ENCODE data around the gene SDS. TPM values are rescaled to one million over a fixed set of nuclear protein-coding genes. Genes with fewer than 3 reads are reported as not detected.

The SDS gene
- under 1 TPM in 1 of 4 donors, not detected in 3; 0.63 TPM for total RNA-seq

- WGBS, 2 donors: 33 to 40% methylated on average over 12 to 14 of the region's 14 CpGs
- H3K4me3 ChIP-seq (ENCODE audit: low read depth, poor library complexity, severe bottlenecking): no peak within 1 kb of the TSS
- intact Hi-C loops (cut with DNase I; ENCODE audit: low total_unique reads): no loop called here
- TF ChIP-seq POLR2A (IDR thresholded peaks at IDR 0.05) (no peak), CTCF (IDR thresholded peaks at IDR 0.05) (no peak)
- DNase-seq (ENCODE audit: low spot score in 2 of 2): peak in 1 of 2 donors; percentile 29
These were observed at the start of gene SDS for GRCh38 chr12:113403435-113404415. Gene SDS, minus strand, starts transcription at chr12:113403887. Its CDS starts 4,179 bp downstream, at chr12:113399708.

DNA sequence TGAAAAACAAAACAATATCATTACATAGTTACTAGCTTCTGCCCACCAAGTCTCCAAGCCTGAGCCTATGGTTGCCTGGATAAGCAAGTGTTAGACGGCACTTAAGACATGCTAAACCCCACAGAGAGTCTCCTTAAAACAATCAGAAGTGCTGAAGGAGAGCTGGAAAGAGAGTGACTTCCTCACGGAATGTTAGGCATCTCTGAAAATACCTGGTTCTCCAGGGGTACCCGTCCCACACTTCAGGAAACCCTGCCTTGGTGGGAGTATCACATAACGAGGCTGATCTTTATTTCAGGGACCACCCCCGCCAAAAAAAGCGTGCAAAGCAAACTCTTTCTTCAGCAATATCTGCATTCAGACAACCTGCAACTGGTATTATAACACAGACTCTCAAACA, 49.6 kb upstream of the SDS start:
- intact Hi-C loops (cut with DNase I; ENCODE audit: low total_unique reads): no loop called here
- H3K4me3 ChIP-seq (ENCODE audit: low read depth, poor library complexity, severe bottlenecking): no peak overlapping the region
- no peak for DNase-seq (ENCODE audit: low spot score in 2 of 2)
- 36 to 38% methylated on average over 6 of the region's 6 CpGs for WGBS, 2 donors
- TF ChIP-seq POLR2A (IDR thresholded peaks at IDR 0.05) (no peak), CTCF (IDR thresholded peaks at IDR 0.05) (no peak)

- intact Hi-C loops (cut with DNase I; ENCODE audit: low total_unique reads): no loop called here
- TF ChIP-seq POLR2A (IDR thresholded peaks at IDR 0.05): no peak
- no peak for TF ChIP-seq CTCF (IDR thresholded peaks at IDR 0.05)
- 86 to 89% methylated on average over 2 of the region's 2 CpGs for WGBS, 2 donors
These were observed 48.8 kb upstream of the SDS start for GRCh38 chr12:113452458-113452857.

GRCh38 chr12:113449839-113450238, 46.2 kb upstream of the SDS start:
- 85 to 98% methylated on average over 1 of the region's 1 CpG for WGBS, 2 donors
- DNase-seq (ENCODE audit: low spot score in 2 of 2): no peak
- intact Hi-C loops (cut with DNase I; ENCODE audit: low total_unique reads): no loop called here
- H3K4me3 ChIP-seq (ENCODE audit: low read depth, poor library complexity, severe bottlenecking): no peak overlapping the region
- TF ChIP-seq POLR2A (IDR thresholded peaks at IDR 0.05): no peak
- TF ChIP-seq CTCF (IDR thresholded peaks at IDR 0.05): no peak

More at GRCh38 chr12:113452458-113452857, 48.8 kb upstream of the SDS start:
- DNase-seq (ENCODE audit: low spot score in 2 of 2): no peak
- no peak overlapping the region for H3K4me3 ChIP-seq (ENCODE audit: low read depth, poor library complexity, severe bottlenecking)

- TF ChIP-seq POLR2A (IDR thresholded peaks at IDR 0.05) (no peak), CTCF (IDR thresholded peaks at IDR 0.05) (no peak)
- intact Hi-C loops (cut with DNase I; ENCODE audit: low total_unique reads): no loop called here
- DNase-seq (ENCODE audit: low spot score in 2 of 2): no peak
- WGBS, 2 donors: 85 to 89% methylated on average over 2 of the region's 2 CpGs
- no peak overlapping the region for H3K4me3 ChIP-seq (ENCODE audit: low read depth, poor library complexity, severe bottlenecking)
These were observed 45.6 kb upstream of the SDS start for GRCh38 chr12:113449299-113449698.
